WTC11 (cell line): ENCODE results near the gene SCUBE3. TPM values are rescaled to one million over a fixed set of nuclear protein-coding genes. Genes with fewer than 3 reads are reported as not detected.

Source experiments
- ATAC-seq: fragments of 200-7000 bp; cut with Tn5 transposase; 2 replicates; pipeline ENCODE4 v1.10.0; 2021; ENCODE audit warnings: mild to moderate bottlenecking, moderate library complexity
- CTCF ChIA-PET: fragments of 300-600 bp; sonication (Branson Sonifier 250); formaldehyde crosslinking; loops from one replicate; lab custom pipeline; 2021; ENCODE audit warnings: antibody characterized with exemption; lab: Charles Lee
- POLR2A ChIA-PET: fragments of 350-600 bp; sonication (Branson Sonifier 250); formaldehyde crosslinking; loops from one replicate; lab custom pipeline; 2021; ENCODE audit warnings: antibody characterized with exemption; lab: Charles Lee
- DNase-seq: peaks from one replicate; pipeline ENCODE4 v3.0.0; 2021; ENCODE audit warnings: low spot score
- H3K27ac Mint-ChIP-seq: 2 replicates; pipeline ENCODE4 v1.8.0; 2021; ENCODE audit warnings: mixed read lengths
- H3K27me3 Mint-ChIP-seq: 2 replicates; pipeline ENCODE4 v1.8.0; 2021; ENCODE audit warnings: low read depth, mild to moderate bottlenecking, moderate library complexity, mixed read lengths
- H3K36me3 Mint-ChIP-seq: 2 replicates; pipeline ENCODE4 v1.8.0; 2021; ENCODE audit warnings: mixed read lengths
- H3K4me1 Mint-ChIP-seq: 2 replicates; pipeline ENCODE4 v1.8.0; 2022; ENCODE audit warnings: mixed read lengths
- H3K4me3 Mint-ChIP-seq: 2 replicates; pipeline ENCODE4 v1.8.0; 2021; ENCODE audit warnings: mild to moderate bottlenecking, moderate library complexity, mixed read lengths
- H3K9me3 Mint-ChIP-seq: 2 replicates; pipeline ENCODE4 v1.8.0; 2021; ENCODE audit warnings: mixed read lengths
- CBFB ChIP-seq: sonication (generic); formaldehyde crosslinking; IDR thresholded peaks from 2 replicates; pipeline ENCODE4 v1.8.1; 2022; ENCODE audit warnings: mild to moderate bottlenecking, low read depth, missing genetic modification reagents
- E2F5 ChIP-seq: sonication (generic); formaldehyde crosslinking; IDR thresholded peaks from 2 replicates; pipeline ENCODE4 v1.8.1; 2022; ENCODE audit warnings: mild to moderate bottlenecking, moderate library complexity, missing genetic modification reagents
- EMX1 ChIP-seq: fragments of 250-450 bp; sonication (Bioruptor Pico); IDR thresholded peaks from 2 replicates; pipeline ENCODE4 v1.8.0; 2021; ENCODE audit warnings: mild to moderate bottlenecking
- ERG ChIP-seq: fragments of 250-450 bp; sonication (Bioruptor Pico); IDR thresholded peaks from 2 replicates; pipeline ENCODE4 v1.8.0; 2021; ENCODE audit warnings: mild to moderate bottlenecking
- FOXP4 ChIP-seq: sonication (generic); formaldehyde crosslinking; IDR thresholded peaks from 2 replicates; pipeline ENCODE4 v1.8.0; 2022; ENCODE audit warnings: mild to moderate bottlenecking, missing genetic modification reagents
- MYBL2 ChIP-seq: sonication (generic); formaldehyde crosslinking; IDR thresholded peaks from 2 replicates; pipeline ENCODE4 v1.8.1; 2023; ENCODE audit warnings: mild to moderate bottlenecking, moderate library complexity, missing genetic modification reagents
- NFATC4 ChIP-seq: fragments of 250-450 bp; sonication (Bioruptor Pico); IDR thresholded peaks from 2 replicates; pipeline ENCODE4 v1.9.0; 2021; ENCODE audit warnings: mild to moderate bottlenecking
- NFYB ChIP-seq: sonication (generic); formaldehyde crosslinking; conservative IDR thresholded peaks from 2 replicates; pipeline ENCODE4 v1.8.0; 2022; ENCODE audit warnings: low read depth, missing genetic modification reagents
- NR3C1 ChIP-seq: sonication (generic); formaldehyde crosslinking; conservative IDR thresholded peaks from 2 replicates; pipeline ENCODE4 v1.8.1; 2023; ENCODE audit warnings: low read depth, mild to moderate bottlenecking, missing genetic modification reagents
- TP53 ChIP-seq: sonication (generic); formaldehyde crosslinking; IDR thresholded peaks from 2 replicates; pipeline ENCODE4 v1.8.1; 2023; ENCODE audit warnings: mild to moderate bottlenecking, missing genetic modification reagents
- ZNF121 ChIP-seq: sonication (generic); formaldehyde crosslinking; IDR thresholded peaks from 2 replicates; pipeline ENCODE4 v1.8.0; 2023; ENCODE audit warnings: missing genetic modification reagents
- ZNF232 ChIP-seq: sonication (generic); formaldehyde crosslinking; IDR thresholded peaks from 2 replicates; pipeline ENCODE4 v1.8.0; 2022; ENCODE audit warnings: mild to moderate bottlenecking, missing genetic modification reagents
- ZNF281 ChIP-seq: sonication (generic); formaldehyde crosslinking; IDR thresholded peaks from 2 replicates; pipeline ENCODE4 v1.8.0; 2023; ENCODE audit warnings: mild to moderate bottlenecking, missing genetic modification reagents
- ZNF396 ChIP-seq: fragments of 250-450 bp; sonication (Bioruptor Pico); IDR thresholded peaks from 2 replicates; pipeline ENCODE4 v1.8.0; 2021; ENCODE audit warnings: mild to moderate bottlenecking, moderate library complexity, borderline replicate concordance
- ZNF425 ChIP-seq: fragments of 250-450 bp; sonication (Bioruptor Pico); conservative IDR thresholded peaks from 2 replicates; pipeline ENCODE4 v1.9.0; 2021; ENCODE audit warnings: mild to moderate bottlenecking
- total RNA-seq: library from RNA; stranded (reverse); gene quantifications from 3 replicates; pipeline ENCODE4 v1.2.3, GENCODE V29; 2021
- TF ChIP-seq, protein P1 (sequence below): sonication (generic); formaldehyde crosslinking; IDR thresholded peaks from 2 replicates; pipeline ENCODE4 v1.8.1; 2022; ENCODE audit warnings: low read depth, mild to moderate bottlenecking, moderate library complexity, missing genetic modification reagents, borderline replicate concordance
- TF ChIP-seq, protein P2 (sequence below): sonication (generic); formaldehyde crosslinking; IDR thresholded peaks from 2 replicates; pipeline ENCODE4 v1.8.1; 2023; ENCODE audit warnings: mild to moderate bottlenecking, missing genetic modification reagents

The SCUBE3 gene
- total RNA-seq, 1 experiment from 2014 or later, result 2.1 TPM

DNA sequence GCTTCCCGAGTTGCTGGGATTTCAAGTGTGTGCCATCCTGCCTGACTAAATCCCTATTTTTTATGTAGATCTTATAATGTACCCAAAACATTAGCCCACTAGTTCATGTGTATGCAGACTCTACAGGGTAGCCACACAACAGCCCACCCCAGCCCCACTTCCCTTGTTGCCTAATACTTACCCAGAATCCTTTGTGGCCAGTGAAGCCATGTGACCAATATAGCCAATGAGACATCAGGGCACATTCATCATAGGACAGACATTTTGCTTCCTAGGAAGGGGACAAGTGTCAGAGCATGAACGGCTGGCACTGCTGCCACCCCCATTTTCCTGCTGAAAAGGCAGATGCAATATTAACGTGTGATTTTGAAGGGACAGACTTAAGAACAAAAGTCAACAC lies 36.6 kb upstream of the SCUBE3 start:
- no peaks in the 10 kb centered on the region for H3K9me3 Mint-ChIP-seq
- DNase-seq (no peak), ATAC-seq (no peak)
- no peak overlapping the region for H3K4me3 Mint-ChIP-seq
- TF ChIP-seq FOXP4 (CRISPR knock-in tag) (no peak), ZNF232 (CRISPR knock-in tag) (no peak), NFYB (CRISPR knock-in tag) (peak; percentile 57; the same call in 1 of the 2 replicates)
- TF ChIP-seq, protein P1, sequence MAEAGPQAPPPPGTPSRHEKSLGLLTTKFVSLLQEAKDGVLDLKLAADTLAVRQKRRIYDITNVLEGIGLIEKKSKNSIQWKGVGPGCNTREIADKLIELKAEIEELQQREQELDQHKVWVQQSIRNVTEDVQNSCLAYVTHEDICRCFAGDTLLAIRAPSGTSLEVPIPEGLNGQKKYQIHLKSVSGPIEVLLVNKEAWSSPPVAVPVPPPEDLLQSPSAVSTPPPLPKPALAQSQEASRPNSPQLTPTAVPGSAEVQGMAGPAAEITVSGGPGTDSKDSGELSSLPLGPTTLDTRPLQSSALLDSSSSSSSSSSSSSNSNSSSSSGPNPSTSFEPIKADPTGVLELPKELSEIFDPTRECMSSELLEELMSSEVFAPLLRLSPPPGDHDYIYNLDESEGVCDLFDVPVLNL (CRISPR knock-in tag), result no peak
- peaks cover 6% of the 10 kb centered on the region for H3K4me1 Mint-ChIP-seq
- ChIA-PET POLR2A (no interaction called here), CTCF (interaction anchor here (0.8 kb wide), 1 partner anchor 730 kb away, joined by 3 read pairs; no protein-coding TSS in a partner anchor)
- H3K36me3 Mint-ChIP-seq, result no peaks in the 10 kb centered on the region
- no peak overlapping the region for H3K27ac Mint-ChIP-seq
- peaks cover 6% of the 10 kb centered on the region; the same call in 1 of the 2 replicates for H3K27me3 Mint-ChIP-seq

DNA sequence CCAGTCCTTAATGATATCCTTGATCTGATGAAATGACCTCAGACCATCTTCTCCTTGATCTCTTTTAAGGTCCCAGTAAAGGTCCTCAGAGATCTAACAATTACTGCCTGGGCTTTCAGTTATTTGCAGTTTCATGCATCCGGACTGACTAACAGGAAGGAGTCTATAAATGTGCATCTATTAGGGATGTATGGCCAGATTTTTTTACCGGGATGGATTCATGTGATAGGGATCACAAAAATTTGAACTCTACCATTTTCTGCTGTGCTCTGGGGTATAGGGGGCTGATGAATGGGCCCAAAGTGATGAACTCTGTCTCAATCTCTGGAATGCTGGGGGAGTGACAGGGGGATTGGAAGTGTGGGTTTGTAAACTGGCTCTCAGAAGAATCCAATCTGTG lies 36.2 kb upstream of the SCUBE3 start:
- ATAC-seq (no peak), DNase-seq (no peak)
- CTCF ChIA-PET, result no interaction called here
- Mint-ChIP-seq H3K4me1 (peaks cover 6% of the 10 kb centered on the region), H3K27ac (no peak overlapping the region), H3K9me3 (no peaks in the 10 kb centered on the region), H3K27me3 (peaks cover 7% of the 10 kb centered on the region), H3K36me3 (no peaks in the 10 kb centered on the region), H3K4me3 (no peak overlapping the region)
- POLR2A ChIA-PET, result no interaction called here
- TF ChIP-seq, protein P2, sequence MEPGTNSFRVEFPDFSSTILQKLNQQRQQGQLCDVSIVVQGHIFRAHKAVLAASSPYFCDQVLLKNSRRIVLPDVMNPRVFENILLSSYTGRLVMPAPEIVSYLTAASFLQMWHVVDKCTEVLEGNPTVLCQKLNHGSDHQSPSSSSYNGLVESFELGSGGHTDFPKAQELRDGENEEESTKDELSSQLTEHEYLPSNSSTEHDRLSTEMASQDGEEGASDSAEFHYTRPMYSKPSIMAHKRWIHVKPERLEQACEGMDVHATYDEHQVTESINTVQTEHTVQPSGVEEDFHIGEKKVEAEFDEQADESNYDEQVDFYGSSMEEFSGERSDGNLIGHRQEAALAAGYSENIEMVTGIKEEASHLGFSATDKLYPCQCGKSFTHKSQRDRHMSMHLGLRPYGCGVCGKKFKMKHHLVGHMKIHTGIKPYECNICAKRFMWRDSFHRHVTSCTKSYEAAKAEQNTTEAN (CRISPR knock-in tag), result no peak
- TF ChIP-seq TP53 (no peak), NR3C1 (CRISPR knock-in tag) (no peak), CBFB (no peak), ERG (no peak), ZNF425 (CRISPR knock-in tag) (no peak), MYBL2 (CRISPR knock-in tag) (no peak), NFATC4 (no peak), ZNF396 (CRISPR knock-in tag) (no peak), ZNF281 (CRISPR knock-in tag) (no peak), E2F5 (CRISPR knock-in tag) (no peak), ZNF121 (CRISPR knock-in tag) (no peak), EMX1 (CRISPR knock-in tag) (no peak), NFYB (CRISPR knock-in tag) (no peak)
- TF ChIP-seq, protein P1 (CRISPR knock-in tag), result no peak
